Measurements from ENCODE around the gene DIP2C.

Gene DIP2C

DNA sequence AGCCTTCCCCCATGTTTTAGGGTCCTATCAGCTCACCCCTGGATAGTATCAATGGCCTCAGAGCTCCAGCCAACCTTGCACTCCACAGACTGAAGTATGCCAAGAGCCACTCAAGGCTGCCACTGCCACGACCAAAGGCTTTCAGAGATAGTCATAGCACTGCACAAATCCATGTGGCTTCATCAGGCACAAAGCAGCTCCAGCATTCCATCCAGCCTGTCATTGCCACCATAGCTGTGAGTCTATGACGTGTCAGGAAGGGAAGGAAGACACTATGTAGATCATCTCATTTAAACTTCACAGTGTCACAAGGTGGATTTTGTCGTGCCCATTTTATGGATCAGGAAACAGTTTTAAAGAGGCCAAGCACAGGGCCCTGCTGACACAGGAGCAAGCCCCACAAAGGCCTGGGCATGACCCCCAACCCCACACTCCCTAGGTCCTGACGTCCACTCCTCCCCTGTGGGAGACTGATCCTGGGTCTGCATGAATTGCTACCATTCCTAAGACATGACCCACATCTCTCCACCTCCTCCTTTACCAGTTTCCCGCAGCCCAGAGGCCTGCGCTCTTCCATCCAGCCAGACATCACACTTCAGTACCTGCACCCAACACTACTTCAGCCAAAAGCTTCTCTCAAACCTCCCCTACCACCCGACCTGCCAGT, 119.4 kb downstream of the DIP2C start:
- H3K56ac ChIP-seq (ENCODE audit: low read length), result no peak overlapping the region
- no peak overlapping the region for H3K9ac ChIP-seq (ENCODE audit: low read length)
- H3K27ac ChIP-seq (ENCODE audit: low read depth, low read length), result no peak overlapping the region
- H3K23ac ChIP-seq (ENCODE audit: low read length), result no peak overlapping the region
- no peak overlapping the region for H4K5ac ChIP-seq (ENCODE audit: low read length)
- H3K4me1 ChIP-seq (ENCODE audit: control insufficient read depth, low read depth, low read length), result no peaks in the 10 kb centered on the region
- no peak overlapping the region for H2BK15ac ChIP-seq (replicated peaks; ENCODE audit: low read depth)
- H3K4me2 ChIP-seq (ENCODE audit: low read length), result no peak overlapping the region
- H3K27me3 ChIP-seq (ENCODE audit: insufficient read depth, low read length, poor library complexity), result no peaks in the 10 kb centered on the region
- no peak for DNase-seq
- H4K8ac ChIP-seq (ENCODE audit: low read depth, low read length), result no peak overlapping the region
- H3K4me3 ChIP-seq (ENCODE audit: low read length), result no peak overlapping the region
- H3K18ac ChIP-seq (ENCODE audit: low read length), result no peak overlapping the region
- no CpG with 5 or more reads among the region's 7 CpGs for WGBS (ENCODE audit: extremely low coverage, insufficient coverage, low lambda C conversion rate)
- H3K79me1 ChIP-seq (ENCODE audit: low read length), result peaks cover 10% of the 10 kb centered on the region
- no peak overlapping the region for H2BK5ac ChIP-seq (ENCODE audit: low read length)
- H3K4ac ChIP-seq (ENCODE audit: low read depth, low read length), result no peak overlapping the region
- H2AK5ac ChIP-seq (ENCODE audit: low read length), result no peak overlapping the region
- H2BK120ac ChIP-seq (ENCODE audit: low read depth, low read length), result no peak overlapping the region
- no peaks in the 10 kb centered on the region for H3K79me2 ChIP-seq (ENCODE audit: control insufficient read depth, insufficient read depth, low read length)
- no peaks in the 10 kb centered on the region for H3K36me3 ChIP-seq (ENCODE audit: control insufficient read depth, insufficient read depth, low read length)

- peaks cover 14% of the 10 kb centered on the region for H3K79me1 ChIP-seq (ENCODE audit: low read length)
Measured at GRCh38 chr10:568848-569247, 120.6 kb downstream of the DIP2C start.

GRCh38 chr10:567869-568268, 121.6 kb downstream of the DIP2C start:
- H3K27me3 ChIP-seq (ENCODE audit: insufficient read depth, low read length, poor library complexity), result no peaks in the 10 kb centered on the region
- H3K4me1 ChIP-seq (ENCODE audit: control insufficient read depth, low read depth, low read length), result no peaks in the 10 kb centered on the region
- no peak overlapping the region for H3K18ac ChIP-seq (ENCODE audit: low read length)
- no peak overlapping the region for H3K23ac ChIP-seq (ENCODE audit: low read length)
- DNase-seq, result no peak
- H2BK120ac ChIP-seq (ENCODE audit: low read depth, low read length), result no peak overlapping the region
- H3K4me3 ChIP-seq (ENCODE audit: low read length), result no peak overlapping the region
- no peak overlapping the region for H2BK15ac ChIP-seq (replicated peaks; ENCODE audit: low read depth)
- no peak overlapping the region for H3K9ac ChIP-seq (ENCODE audit: low read length)
- H2AK5ac ChIP-seq (ENCODE audit: low read length), result no peak overlapping the region
- H3K79me1 ChIP-seq (ENCODE audit: low read length), result peaks cover 14% of the 10 kb centered on the region
- H3K4ac ChIP-seq (ENCODE audit: low read depth, low read length), result no peak overlapping the region
- no CpG with 5 or more reads among the region's 12 CpGs for WGBS (ENCODE audit: extremely low coverage, insufficient coverage, low lambda C conversion rate)
- H3K36me3 ChIP-seq (ENCODE audit: control insufficient read depth, insufficient read depth, low read length), result no peaks in the 10 kb centered on the region
- H3K56ac ChIP-seq (ENCODE audit: low read length), result no peak overlapping the region
- no peak overlapping the region for H4K5ac ChIP-seq (ENCODE audit: low read length)
- no peak overlapping the region for H2BK5ac ChIP-seq (ENCODE audit: low read length)
- no peak overlapping the region for H3K4me2 ChIP-seq (ENCODE audit: low read length)
- no peak overlapping the region for H4K8ac ChIP-seq (ENCODE audit: low read depth, low read length)
- H3K27ac ChIP-seq (ENCODE audit: low read depth, low read length), result no peak overlapping the region
- no peaks in the 10 kb centered on the region for H3K79me2 ChIP-seq (ENCODE audit: control insufficient read depth, insufficient read depth, low read length)

More at GRCh38 chr10:568848-569247, 120.6 kb downstream of the DIP2C start:
- H3K23ac ChIP-seq (ENCODE audit: low read length), result no peak overlapping the region
- no peak overlapping the region for H3K4me3 ChIP-seq (ENCODE audit: low read length)
- H4K8ac ChIP-seq (ENCODE audit: low read depth, low read length), result no peak overlapping the region
- H3K9ac ChIP-seq (ENCODE audit: low read length), result no peak overlapping the region
- no peaks in the 10 kb centered on the region for H3K27me3 ChIP-seq (ENCODE audit: insufficient read depth, low read length, poor library complexity)
- no peak overlapping the region for H2BK5ac ChIP-seq (ENCODE audit: low read length)
- no peaks in the 10 kb centered on the region for H3K4me1 ChIP-seq (ENCODE audit: control insufficient read depth, low read depth, low read length)
- DNase-seq, result no peak
- no peak overlapping the region for H2AK5ac ChIP-seq (ENCODE audit: low read length)
- H2BK120ac ChIP-seq (ENCODE audit: low read depth, low read length), result no peak overlapping the region
- H3K79me2 ChIP-seq (ENCODE audit: control insufficient read depth, insufficient read depth, low read length), result no peaks in the 10 kb centered on the region
- no peak overlapping the region for H3K4me2 ChIP-seq (ENCODE audit: low read length)
- no peak overlapping the region for H3K56ac ChIP-seq (ENCODE audit: low read length)
- WGBS (ENCODE audit: extremely low coverage, insufficient coverage, low lambda C conversion rate), result no CpG with 5 or more reads among the region's 7 CpGs
- no peak overlapping the region for H3K27ac ChIP-seq (ENCODE audit: low read depth, low read length)
- H3K36me3 ChIP-seq (ENCODE audit: control insufficient read depth, insufficient read depth, low read length), result no peaks in the 10 kb centered on the region
- no peak overlapping the region for H3K18ac ChIP-seq (ENCODE audit: low read length)
- H4K5ac ChIP-seq (ENCODE audit: low read length), result no peak overlapping the region
- no peak overlapping the region for H2BK15ac ChIP-seq (replicated peaks; ENCODE audit: low read depth)
- no peak overlapping the region for H3K4ac ChIP-seq (ENCODE audit: low read depth, low read length)

DNA sequence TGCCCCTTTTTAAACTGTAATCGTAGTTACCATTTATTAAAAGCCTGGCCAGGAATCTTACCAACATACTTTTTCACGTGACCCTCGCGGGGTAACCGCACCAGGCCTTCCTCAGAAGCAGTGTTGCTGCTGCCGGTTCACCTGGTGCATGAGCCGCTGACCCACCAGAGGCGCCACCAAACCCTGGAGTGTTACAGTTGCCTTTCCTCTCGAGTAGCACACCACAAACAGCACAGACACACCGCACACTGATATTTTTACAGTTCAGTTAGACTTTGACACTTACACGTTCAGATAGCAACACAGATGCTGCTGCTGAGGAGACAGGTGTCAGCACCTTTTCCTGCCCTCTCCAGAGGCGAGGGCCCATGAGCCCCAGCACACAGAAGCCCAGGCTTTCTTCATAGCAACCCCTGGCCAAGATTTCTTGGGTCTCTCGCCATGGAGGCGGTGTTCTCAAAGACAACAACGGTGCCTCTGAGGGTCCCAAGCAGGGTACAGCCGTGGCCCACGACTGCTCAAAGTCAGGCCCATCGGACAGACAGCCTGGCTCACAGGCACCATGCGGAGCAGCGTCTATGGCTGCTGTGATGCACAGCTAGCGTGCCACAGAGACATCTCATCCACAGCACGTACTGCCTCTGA, 123.1 kb downstream of the DIP2C start:
- DNase-seq, result no peak
- no peak overlapping the region for H4K5ac ChIP-seq (ENCODE audit: low read length)
- H3K56ac ChIP-seq (ENCODE audit: low read length), result no peak overlapping the region
- H3K36me3 ChIP-seq (ENCODE audit: control insufficient read depth, insufficient read depth, low read length), result no peaks in the 10 kb centered on the region
- H3K79me2 ChIP-seq (ENCODE audit: control insufficient read depth, insufficient read depth, low read length), result no peaks in the 10 kb centered on the region
- no peaks in the 10 kb centered on the region for H3K4me1 ChIP-seq (ENCODE audit: control insufficient read depth, low read depth, low read length)
- H3K4me2 ChIP-seq (ENCODE audit: low read length), result no peak overlapping the region
- no peak overlapping the region for H3K23ac ChIP-seq (ENCODE audit: low read length)
- H2BK120ac ChIP-seq (ENCODE audit: low read depth, low read length), result no peak overlapping the region
- H3K9ac ChIP-seq (ENCODE audit: low read length), result no peak overlapping the region
- H3K18ac ChIP-seq (ENCODE audit: low read length), result no peak overlapping the region
- H3K27me3 ChIP-seq (ENCODE audit: insufficient read depth, low read length, poor library complexity), result no peaks in the 10 kb centered on the region
- no peak overlapping the region for H3K4me3 ChIP-seq (ENCODE audit: low read length)
- H4K8ac ChIP-seq (ENCODE audit: low read depth, low read length), result no peak overlapping the region
- H3K4ac ChIP-seq (ENCODE audit: low read depth, low read length), result no peak overlapping the region
- H3K79me1 ChIP-seq (ENCODE audit: low read length), result peaks cover 13% of the 10 kb centered on the region
- H2BK15ac ChIP-seq (replicated peaks; ENCODE audit: low read depth), result no peak overlapping the region
- H3K27ac ChIP-seq (ENCODE audit: low read depth, low read length), result no peak overlapping the region
- no peak overlapping the region for H2BK5ac ChIP-seq (ENCODE audit: low read length)
- no peak overlapping the region for H2AK5ac ChIP-seq (ENCODE audit: low read length)
- WGBS (ENCODE audit: extremely low coverage, insufficient coverage, low lambda C conversion rate), result no CpG with 5 or more reads among the region's 22 CpGs

DNA sequence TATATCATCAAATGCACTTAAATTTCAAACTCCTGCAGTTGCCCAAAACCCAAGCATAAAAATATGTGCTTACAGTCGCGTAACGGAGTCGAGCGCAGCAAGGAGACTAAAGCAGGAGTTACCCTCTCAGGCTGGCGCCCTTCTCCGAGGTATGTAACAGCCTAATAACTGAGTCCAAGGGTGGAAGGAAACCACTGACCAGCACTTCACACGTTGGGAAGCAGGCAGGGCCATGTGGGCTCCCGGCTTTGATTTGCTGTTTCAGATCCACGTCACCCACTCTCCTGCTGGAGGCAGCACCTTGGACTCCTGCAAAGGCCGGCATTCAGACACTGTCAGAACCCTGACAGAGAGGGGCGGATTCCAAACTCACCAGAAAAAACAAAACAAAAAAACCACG, 123.8 kb downstream of the DIP2C start:
- Histone ChIP-seq H2AK5ac (ENCODE audit: low read length) (no peak overlapping the region), H3K9ac (ENCODE audit: low read length) (no peak overlapping the region), H2BK120ac (ENCODE audit: low read depth, low read length) (no peak overlapping the region), H3K4ac (ENCODE audit: low read depth, low read length) (no peak overlapping the region), H2BK15ac (replicated peaks; ENCODE audit: low read depth) (no peak overlapping the region), H3K4me1 (ENCODE audit: control insufficient read depth, low read depth, low read length) (no peaks in the 10 kb centered on the region), H3K23ac (ENCODE audit: low read length) (no peak overlapping the region), H4K5ac (ENCODE audit: low read length) (no peak overlapping the region), H3K56ac (ENCODE audit: low read length) (no peak overlapping the region), H3K4me3 (ENCODE audit: low read length) (no peak overlapping the region), H3K79me1 (ENCODE audit: low read length) (peaks cover 13% of the 10 kb centered on the region), H3K18ac (ENCODE audit: low read length) (no peak overlapping the region), H3K36me3 (ENCODE audit: control insufficient read depth, insufficient read depth, low read length) (no peaks in the 10 kb centered on the region), H2BK5ac (ENCODE audit: low read length) (no peak overlapping the region), H3K27ac (ENCODE audit: low read depth, low read length) (no peak overlapping the region), H3K27me3 (ENCODE audit: insufficient read depth, low read length, poor library complexity) (no peaks in the 10 kb centered on the region), H3K4me2 (ENCODE audit: low read length) (no peak overlapping the region), H4K8ac (ENCODE audit: low read depth, low read length) (no peak overlapping the region), H3K79me2 (ENCODE audit: control insufficient read depth, insufficient read depth, low read length) (no peaks in the 10 kb centered on the region)
- no CpG with 5 or more reads among the region's 13 CpGs for WGBS (ENCODE audit: extremely low coverage, insufficient coverage, low lambda C conversion rate)
- no peak for DNase-seq

GRCh38 chr10:565146-565545, 124.3 kb downstream of the DIP2C start:
- Histone ChIP-seq H2BK120ac (ENCODE audit: low read depth, low read length) (no peak overlapping the region), H3K4me1 (ENCODE audit: control insufficient read depth, low read depth, low read length) (no peaks in the 10 kb centered on the region), H3K79me1 (ENCODE audit: low read length) (peaks cover 11% of the 10 kb centered on the region), H3K9ac (ENCODE audit: low read length) (no peak overlapping the region), H3K23ac (ENCODE audit: low read length) (no peak overlapping the region), H3K4ac (ENCODE audit: low read depth, low read length) (no peak overlapping the region), H3K18ac (ENCODE audit: low read length) (no peak overlapping the region), H3K79me2 (ENCODE audit: control insufficient read depth, insufficient read depth, low read length) (no peaks in the 10 kb centered on the region), H2BK15ac (replicated peaks; ENCODE audit: low read depth) (no peak overlapping the region), H3K27me3 (ENCODE audit: insufficient read depth, low read length, poor library complexity) (no peaks in the 10 kb centered on the region), H3K56ac (ENCODE audit: low read length) (no peak overlapping the region), H4K8ac (ENCODE audit: low read depth, low read length) (no peak overlapping the region), H4K5ac (ENCODE audit: low read length) (no peak overlapping the region), H3K4me3 (ENCODE audit: low read length) (no peak overlapping the region), H2BK5ac (ENCODE audit: low read length) (no peak overlapping the region), H3K4me2 (ENCODE audit: low read length) (no peak overlapping the region), H2AK5ac (ENCODE audit: low read length) (no peak overlapping the region), H3K27ac (ENCODE audit: low read depth, low read length) (no peak overlapping the region), H3K36me3 (ENCODE audit: control insufficient read depth, insufficient read depth, low read length) (no peaks in the 10 kb centered on the region)
- WGBS (ENCODE audit: extremely low coverage, insufficient coverage, low lambda C conversion rate), result no CpG with 5 or more reads among the region's 5 CpGs
- no peak for DNase-seq
